Stimulated activated CD4-positive, alpha-beta T cell treated with anti-CD3 and anti-CD28 coated beads, TNF-alpha, amount 100 ng/mL, for 24 hours (primary cell): ENCODE results near the gene TEX19.
"Not testable (repeated sequence)": the region's sequence is repeated elsewhere in the genome, so short reads cannot be mapped to it uniquely, and the experiment has no call there.

Source experiments
- DNase-seq, 3 experiments: peaks; one replicate each; pipeline ENCODE4 v3.0.0-alpha.2; 2020; ENCODE audit warnings: low read depth in 3 of 3

TEX19 gene

DNA sequence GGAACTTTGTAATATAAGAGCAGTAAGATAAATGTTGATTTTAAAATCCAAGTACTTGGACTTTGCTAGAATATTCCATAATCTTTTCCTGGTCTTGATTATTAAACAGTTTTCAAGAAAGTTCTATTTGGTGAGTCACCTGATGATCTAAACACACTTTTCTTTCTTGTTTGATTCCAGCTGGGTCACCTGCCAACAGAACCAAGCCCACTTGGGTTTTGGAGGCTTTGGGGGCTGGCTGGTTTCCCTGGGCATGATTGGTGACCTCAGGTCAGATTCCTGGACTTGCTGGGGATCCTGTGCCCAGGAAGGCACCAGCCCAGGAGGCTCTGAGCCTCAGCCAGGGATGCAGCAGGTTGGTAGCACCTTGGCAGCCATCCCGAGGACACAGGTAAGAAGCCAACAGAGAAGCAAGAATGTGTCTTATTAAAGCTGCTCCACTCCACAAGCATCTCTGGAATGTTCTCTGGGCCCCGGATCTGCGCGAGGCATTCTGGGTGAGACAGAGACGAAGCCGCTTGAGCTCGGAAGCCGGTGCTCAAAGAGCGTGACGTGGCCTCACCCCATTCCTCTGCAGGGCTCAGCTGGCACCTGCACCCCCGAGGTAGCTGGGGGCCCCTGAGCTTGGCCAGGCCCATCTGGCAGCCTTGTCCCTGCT, 3.1 kb upstream of the TEX19 start:
- DNase-seq, result no peak

DNA sequence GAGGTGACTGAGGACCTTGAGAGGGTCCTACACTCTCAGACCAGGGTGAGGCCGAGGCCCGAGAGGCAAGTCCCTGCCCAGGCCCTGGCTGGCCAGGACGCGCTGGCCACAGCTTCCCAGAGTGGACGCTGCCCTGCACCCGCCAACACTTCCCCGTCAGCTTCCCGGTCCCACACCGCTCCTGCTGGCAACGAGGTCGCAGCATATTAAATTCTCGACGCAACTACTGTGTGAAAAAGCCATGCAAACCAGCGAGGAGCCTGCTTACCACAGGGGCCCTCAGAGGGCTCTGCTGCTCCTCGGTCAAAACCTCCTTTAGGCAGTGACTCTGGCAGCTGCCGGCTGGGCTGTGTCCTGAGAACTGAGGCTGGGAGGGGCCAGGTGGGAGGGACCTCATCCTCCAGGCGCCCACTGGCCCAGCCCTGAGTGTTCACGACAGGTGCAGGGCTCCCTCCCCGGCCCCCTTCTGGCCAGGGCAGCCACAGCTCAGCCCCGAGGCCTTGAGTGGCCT, 2.1 kb upstream of the TEX19 start:
- no peak for DNase-seq

DNA sequence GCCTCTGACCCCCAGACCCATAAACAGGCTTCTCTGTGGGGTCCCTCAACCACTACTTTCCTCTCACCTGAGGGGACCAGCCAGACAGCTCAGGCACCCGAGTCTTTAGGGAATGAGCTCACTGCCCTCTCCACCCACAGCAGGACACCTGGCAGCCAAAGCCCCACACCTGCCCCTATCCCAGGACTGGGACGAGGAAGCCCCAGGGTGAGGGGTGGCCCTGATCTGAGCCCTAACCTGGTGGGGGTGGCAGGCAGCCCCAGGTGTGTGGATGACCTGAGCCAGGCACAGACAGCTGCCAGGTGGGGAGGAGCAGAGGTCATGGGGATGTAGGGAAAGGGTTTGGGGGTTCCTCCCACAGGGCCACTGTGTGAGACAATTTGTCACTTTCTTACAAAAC, 1.7 kb upstream of the TEX19 start:
- DNase-seq, result no peak

DNA sequence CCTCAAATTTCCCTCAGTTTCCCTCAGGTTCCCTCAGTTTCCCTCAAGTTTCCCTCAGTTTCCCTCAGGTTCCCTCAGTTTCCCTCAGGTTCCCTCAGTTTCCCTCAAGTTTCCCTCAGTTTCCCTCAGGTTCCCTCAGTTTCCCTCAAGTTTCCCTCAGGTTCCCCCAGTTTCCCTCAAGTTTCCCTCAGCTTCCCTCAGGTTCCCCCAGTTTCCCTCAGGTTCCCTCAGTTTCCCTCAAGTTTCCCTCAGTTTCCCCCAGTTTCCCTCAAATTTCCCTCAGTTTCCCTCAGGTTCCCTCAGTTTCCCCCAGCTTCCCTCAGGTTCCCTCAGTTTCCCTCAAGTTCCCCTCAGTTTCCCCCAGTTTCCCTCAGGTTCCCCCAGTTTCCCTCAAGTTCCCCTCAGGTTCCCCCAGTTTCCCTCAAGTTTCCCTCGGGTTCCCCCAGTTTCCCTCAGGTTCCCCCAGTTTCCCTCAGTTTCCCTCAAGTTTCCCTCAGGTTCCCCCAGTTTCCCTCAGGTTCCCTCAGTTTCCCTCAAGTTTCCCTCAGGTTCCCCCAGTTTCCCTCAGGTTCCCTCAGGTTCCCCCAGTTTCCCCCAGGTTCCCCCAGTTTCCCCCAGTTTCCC, 516 bp downstream of the TEX19 start:
- DNase-seq, result not testable (repeated sequence)

DNA sequence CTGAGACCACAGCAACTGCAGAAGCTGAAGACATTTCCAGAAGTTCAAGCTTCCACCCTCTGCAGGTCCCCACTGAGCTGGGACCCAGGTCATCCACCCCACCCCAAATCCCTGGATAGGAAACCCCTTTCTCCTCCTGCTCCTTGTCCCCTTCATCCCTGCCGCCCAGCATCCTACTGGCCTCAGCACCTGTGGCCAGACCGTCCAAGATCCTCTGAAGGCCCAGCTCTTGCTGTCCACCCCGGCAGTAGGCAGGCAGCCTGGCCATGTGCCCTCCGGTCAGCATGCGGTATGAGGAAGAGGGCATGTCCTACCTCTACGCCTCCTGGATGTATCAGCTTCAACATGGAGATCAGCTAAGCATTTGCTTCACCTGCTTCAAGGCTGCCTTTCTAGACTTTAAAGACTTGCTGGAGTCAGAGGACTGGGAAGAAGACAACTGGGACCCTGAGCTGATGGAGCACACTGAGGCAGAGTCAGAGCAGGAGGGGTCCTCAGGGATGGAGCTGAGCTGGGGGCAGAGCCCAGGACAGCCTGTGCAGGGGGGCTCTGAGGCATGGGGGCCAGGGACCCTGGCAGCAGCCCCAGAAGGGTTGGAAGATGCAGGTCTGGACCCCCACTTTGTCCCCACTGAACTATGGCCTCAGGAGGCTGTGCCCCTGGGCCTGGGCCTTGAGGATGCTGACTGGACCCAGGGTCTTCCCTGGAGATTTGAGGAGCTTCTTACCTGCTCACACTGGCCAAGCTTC, 3.0 kb downstream of the TEX19 start:
- no peak for DNase-seq

DNA sequence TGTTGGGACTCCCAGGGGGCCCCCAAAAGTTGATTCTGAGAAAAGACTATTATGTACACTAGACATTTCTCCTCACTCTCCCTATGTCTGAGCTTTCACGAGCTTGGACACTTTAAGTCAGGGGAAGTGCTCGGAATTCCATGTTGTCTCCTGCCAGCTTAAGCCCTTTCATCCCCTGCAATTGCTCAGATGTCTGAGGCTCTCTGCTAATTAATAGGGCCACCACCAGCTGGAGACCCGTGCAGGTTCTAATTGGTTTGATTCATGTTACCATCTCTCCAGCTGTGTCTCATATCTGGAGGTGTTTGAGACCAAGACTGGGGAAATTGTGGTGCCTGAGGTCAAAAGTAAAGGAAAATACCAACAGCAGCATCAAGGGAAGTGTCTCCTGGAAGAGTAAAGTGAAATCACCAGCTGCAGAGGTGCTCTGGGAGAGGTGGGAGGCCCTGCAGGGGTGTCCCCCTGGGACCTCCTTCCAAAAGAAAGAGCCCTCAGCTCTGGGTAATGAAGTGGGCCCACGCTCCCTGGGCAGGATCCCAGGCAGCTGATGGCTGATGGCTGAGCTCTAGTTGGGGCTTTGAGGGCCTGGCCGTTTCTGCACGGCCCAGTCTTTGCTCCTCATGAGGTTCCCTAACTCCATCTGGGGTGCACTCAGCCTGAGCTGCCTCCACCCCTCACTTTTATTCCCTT, 6.7 kb downstream of the TEX19 start:
- no peak for DNase-seq

DNA sequence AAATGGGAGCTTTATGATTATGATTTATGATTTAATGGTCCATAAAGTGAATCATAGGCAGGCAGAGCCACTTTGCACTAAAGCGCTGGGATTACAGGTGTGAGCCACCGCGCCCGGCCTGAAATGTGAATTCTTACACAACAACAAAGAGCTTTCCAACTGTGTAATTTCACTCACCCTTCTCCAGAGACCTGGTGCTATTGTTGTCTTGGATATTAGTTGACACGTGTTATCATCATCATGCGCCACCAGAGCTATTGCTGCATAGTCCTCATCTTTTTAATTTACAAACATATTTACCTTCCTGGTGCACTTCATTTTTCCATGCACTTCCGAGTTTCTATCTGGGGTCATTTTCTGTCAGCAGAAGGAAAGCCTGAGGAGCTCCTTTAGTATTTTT, 7.7 kb downstream of the TEX19 start:
- no peak for DNase-seq

DNA sequence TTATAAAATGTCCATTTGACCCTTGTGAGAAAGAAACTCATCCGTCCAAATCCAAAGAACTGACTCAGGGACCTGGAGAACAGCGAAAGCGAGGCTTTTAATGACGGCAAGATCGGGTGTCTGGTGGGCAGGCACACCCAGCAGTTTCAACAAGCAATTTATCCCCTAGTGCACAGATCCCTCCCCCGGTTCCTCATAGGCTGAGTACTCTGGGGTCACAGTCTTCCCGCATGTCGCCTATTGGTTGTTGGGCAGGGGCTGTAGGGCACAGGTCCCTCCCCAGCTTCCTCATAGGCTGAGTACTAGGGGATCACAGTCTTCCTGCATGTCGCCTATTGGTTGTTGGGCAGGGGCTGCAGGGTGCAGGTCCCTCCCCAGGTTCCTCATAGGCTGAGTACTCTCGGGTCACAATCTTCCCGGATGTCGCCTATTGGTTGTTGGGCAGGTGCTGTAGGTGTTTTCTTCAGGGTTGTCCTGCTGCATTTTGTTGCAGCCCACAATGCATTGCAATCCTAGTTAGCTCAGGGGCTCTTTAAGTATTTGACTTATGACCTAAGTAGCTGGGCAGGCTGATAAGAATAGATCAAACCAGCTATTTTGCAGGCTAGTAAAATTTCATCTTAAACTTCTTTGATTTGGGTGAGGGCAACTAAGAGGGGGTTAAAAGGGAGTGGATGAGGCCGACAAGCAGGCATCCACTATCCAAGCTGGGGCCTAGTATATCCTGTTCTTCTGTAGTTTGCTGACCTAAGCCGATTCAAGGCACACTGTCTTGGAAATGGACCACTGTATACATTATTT, 8.9 kb downstream of the TEX19 start:
- DNase-seq, result no peak

DNA sequence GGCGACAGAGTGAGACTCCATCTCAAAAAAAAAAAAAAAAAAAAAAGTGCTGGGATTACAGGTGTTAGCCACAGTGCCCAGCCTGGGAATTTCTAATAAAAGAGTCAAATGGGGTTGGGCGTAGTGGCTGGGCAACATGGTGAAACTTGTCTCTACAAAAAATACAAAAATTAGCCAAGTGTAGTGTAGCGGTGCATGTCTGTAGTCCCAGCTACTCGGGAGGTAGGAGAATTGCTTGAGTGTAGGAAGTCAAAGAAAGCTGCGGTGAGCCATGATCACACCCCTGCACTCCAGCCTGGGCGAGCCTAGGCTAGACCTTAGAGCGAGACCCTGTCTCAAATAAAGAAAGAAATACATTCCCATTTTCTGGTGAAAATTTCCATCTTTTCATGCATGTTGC, 10.2 kb downstream of the TEX19 start:
- no peak for DNase-seq

DNA sequence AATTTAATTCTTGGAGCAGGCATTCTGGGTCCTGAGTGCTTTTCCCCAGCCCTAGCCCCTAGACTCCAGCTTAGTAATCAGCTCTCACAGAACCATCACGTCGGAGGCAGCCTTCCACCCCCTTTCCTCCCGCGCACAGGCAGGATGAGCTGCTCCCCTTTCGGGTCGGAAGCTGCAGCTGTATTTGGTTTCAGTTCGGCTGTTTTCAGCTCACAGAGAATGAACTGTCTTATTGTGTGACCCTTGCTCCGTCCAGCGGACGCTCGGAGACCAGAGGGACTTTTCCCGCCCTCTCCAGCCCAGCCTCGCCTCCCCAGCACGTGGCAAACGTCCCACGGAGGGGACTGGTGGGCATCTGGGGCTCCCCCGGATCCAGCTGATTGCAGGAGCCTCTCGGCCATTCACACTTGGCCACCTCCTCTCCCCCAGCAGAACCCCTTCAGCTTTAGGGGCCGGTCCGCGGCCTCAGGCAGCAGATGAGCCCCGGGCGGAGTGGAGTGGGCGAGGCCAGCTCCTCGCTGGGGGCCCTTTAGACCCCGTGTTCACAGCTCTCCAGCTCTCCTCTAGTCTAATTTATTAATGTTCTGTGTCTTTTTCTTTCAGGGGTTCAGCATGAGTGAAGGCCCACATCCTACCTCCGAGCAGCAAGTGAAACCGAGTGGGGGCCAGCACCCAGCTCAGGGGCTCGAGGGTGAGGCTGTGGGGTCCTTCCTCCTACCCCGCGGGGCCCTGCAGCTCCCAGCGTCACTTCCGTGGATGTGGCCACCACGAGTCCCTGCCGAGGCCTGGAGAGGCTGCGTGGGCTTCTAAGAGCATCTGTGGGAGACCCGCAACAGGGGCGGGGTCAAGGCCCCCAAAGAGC, 11.7 kb downstream of the TEX19 start:
- DNase-seq, result peak in 2 of 3 experiments; percentile 15 to 37

DNA sequence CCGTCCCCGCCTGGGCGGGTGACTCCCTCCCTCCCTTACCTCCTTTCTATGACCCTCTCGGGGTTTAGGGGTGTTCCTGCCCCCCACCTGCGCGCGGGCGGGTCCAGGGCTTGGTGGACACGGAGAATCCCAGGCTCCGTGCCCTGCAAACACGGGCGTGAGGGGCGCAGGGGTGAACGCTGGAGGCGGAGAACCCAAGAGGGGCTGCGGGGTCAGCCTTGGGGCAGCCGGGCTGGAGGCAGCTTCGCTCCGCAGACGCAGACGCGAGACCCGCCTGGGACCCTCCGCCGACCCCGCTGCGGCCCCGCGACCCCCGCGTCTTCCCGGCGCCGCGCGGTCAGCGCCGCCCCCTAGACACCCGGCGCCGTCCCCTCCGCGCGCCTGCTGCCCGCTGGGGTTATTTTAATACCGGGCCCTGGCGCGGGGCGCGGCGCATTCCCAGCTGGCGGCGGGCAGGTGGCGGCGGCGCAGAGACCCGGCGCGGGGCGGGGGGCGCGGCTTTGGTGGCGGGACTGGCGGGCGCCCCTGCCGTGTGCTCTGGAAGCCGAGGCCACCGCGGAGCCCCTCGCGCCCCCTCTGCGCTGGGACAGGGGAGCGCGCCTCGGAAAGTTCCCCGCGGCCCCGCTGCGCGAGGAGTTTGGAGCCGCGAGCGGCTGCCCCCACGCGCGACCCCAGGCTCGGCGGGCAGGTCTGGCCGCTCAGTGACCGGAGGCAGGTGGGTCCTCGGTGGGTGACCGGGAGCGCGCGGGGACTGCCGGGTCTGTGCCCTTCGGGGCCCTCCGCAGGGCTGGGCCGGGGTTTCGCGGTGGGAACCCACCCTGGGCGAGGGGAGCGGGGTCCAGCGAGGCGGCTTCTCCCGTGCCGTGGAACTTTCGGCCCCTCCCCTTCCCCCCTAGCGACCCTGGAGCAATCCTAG, 12.5 kb downstream of the TEX19 start, which contains the start of gene UTS2R:
Gene UTS2R (plus strand): TSS at position 433 of the 916 bp plus-strand sequence. CDS start 2,560 bp downstream, outside the sequence.
- no peak for DNase-seq

DNA sequence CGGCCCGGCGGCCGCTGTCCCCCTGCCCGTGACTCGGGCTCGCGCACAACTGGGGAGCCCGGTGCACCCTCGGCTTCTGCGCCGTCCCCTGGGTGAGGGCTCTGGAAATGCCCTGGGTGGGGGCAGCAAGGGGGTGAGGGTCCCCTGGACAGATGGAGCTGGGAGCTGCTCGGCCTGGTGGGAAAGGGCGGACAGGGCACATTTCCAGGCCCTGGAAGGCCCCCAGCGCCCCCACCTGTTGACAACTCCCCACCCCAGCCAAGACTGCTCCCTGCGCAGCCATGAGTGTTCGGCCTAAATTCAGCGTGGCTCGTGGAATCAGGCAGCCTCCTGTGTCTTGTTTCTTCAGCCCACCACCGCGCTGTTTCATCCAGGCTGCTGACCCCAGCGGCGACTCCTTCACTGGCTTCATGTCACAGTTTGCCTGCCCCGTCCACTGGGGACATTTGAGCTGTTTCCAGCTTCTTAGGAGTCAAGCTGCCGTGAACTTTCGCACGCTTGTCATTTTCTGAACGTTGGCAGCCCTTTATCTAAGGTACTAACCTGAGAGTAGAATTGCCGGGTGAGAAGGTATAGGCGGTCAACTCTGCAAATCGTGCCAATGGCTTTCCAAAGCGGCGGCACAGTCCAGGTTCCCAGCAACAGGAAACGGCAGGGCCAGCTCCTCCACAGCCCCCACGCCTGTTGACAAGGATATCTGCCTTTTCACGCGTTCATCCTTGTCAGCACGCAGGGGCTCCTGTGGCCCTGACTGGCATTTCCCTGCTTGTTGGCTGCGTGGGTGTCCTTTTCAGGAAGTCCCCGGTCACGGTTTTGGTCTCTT, 13.4 kb downstream of the TEX19 start:
- no peak for DNase-seq

DNA sequence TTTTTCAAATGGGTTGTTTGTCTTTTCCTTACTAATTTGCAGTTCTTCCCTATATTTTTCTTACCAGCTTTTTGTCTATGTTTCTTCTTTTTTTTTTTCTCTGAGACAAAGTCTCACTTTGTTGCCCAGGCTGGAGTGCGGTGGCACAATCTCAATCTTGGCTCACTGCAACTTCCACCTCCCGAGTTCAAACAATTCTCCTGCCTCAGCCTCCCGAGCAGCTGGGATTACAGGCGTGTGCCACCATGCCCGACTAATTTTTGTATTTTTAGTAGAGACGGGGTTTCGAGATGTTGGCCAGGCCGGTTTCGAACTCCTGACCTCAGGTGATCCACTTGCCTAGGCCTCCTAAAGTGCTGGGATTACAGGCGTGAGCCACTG, 14.0 kb downstream of the TEX19 start:
- DNase-seq, result not testable (repeated sequence)

DNA sequence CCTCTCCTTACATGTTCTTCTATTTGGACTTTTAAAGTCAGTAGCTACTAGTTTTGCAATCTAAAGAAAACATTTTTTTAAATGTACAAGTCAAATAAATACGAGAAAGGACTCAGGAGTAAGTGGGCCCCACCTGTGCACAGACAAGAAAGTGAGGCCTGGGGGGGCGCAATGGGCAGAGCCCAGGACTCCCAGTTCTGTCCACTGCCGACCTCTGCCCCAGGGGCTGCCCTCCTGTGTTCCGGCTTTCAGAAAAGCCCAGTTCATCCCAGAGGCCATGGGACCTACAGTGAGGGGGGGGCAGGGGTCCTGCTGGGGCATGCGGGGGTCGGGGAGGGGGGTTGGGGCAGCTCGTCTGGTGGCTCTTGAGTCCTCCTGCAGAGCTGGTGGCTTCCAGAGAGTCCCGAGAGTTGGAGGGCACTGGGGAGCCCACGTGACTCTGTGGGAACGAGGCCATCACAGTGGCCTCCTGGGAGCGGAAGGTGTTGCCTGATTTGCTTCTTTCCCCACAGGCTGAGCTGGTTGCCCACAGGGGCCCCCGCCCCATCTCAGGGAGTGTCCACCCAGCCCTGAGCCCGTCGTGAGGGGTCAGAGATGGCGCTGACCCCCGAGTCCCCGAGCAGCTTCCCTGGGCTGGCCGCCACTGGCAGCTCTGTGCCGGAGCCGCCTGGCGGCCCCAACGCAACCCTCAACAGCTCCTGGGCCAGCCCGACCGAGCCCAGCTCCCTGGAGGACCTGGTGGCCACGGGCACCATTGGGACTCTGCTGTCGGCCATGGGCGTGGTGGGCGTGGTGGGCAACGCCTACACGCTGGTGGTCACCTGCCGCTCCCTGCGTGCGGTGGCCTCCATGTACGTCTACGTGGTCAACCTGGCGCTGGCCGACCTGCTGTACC, 14.9 kb downstream of the TEX19 start:
- DNase-seq, result no peak

DNA sequence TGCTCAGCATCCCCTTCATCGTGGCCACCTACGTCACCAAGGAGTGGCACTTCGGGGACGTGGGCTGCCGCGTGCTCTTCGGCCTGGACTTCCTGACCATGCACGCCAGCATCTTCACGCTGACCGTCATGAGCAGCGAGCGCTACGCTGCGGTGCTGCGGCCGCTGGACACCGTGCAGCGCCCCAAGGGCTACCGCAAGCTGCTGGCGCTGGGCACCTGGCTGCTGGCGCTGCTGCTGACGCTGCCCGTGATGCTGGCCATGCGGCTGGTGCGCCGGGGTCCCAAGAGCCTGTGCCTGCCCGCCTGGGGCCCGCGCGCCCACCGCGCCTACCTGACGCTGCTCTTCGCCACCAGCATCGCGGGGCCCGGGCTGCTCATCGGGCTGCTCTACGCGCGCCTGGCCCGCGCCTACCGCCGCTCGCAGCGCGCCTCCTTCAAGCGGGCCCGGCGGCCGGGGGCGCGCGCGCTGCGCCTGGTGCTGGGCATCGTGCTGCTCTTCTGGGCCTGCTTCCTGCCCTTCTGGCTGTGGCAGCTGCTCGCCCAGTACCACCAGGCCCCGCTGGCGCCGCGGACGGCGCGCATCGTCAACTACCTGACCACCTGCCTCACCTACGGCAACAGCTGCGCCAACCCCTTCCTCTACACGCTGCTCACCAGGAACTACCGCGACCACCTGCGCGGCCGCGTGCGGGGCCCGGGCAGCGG, 15.7 kb downstream of the TEX19 start:
- no peak for DNase-seq

DNA sequence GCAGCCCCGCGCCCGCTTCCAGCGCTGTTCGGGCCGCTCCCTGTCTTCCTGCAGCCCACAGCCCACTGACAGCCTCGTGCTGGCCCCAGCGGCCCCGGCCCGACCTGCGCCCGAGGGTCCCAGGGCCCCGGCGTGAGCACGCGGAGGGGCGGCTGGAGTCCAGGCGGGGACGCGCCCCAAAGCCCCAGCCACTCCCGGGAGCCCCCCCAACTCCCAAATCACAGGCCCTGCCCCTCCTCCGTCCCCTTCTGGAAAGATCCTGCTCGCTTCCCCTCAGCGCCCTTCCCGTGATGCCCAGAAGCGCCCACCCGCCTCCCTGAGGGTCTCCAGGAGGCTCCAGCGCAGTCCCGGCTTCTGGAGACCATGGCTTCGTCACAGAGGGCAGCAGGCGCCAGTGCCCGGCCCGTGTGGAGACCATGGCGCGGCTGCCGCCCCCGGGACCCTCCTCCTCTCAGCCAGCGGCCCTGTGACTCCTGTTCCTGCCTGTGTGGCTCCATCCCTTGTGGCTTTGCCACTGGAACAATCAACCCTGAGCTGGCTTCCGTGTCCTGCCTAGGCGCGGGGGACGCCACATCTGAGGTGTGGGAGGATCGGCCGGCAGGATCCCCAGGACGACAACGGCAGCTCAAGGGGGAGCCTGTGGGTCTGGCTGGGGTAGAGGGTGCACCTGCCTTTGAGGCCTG, 16.5 kb downstream of the TEX19 start:
- no peak for DNase-seq
